Lung microvascular endothelial cell (primary cell): ENCODE results near the gene SH3RF3. TPM values are rescaled to one million over a fixed set of nuclear protein-coding genes. Genes with fewer than 3 reads are reported as not detected.

Experiments used
- DNase-seq, 2 donors: peaks; one replicate each; pipeline versions ENCODE4 v3.0.0 to v3.0.0-alpha.2; 2010; ENCODE audit warnings: low read depth in 2 of 2
- total RNA-seq: library from RNA; depleted of rRNA; stranded (reverse); fragments of >200 nt; gene quantifications from 2 replicates; pipeline ENCODE4 v1.2.1, GENCODE V29; 2014

The SH3RF3 gene
- total RNA-seq, 1 donor from 2014 or later: 7.3 TPM

GRCh38 chr2:109487871-109488655 lies 359.1 kb downstream of the SH3RF3 start:
- DNase-seq: no peak

- no peak for DNase-seq
Observed at GRCh38 chr2:109489296-109489695, 360.3 kb downstream of the SH3RF3 start.

- no peak for DNase-seq
Observed at GRCh38 chr2:109493176-109493935, 364.4 kb downstream of the SH3RF3 start.

GRCh38 chr2:109494351-109494750 lies 365.3 kb downstream of the SH3RF3 start:
- DNase-seq: no peak

- peak in 1 of 2 donors; percentile 93 for DNase-seq
Observed at GRCh38 chr2:109497463-109497862, 368.5 kb downstream of the SH3RF3 start.

- DNase-seq: peak in 1 of 2 donors; percentile 59
Observed at GRCh38 chr2:109497911-109498870, 369.2 kb downstream of the SH3RF3 start.

GRCh38 chr2:109498906-109499305 lies 369.9 kb downstream of the SH3RF3 start:
- no peak for DNase-seq

- DNase-seq: no peak
Observed at GRCh38 chr2:109499566-109499965, 370.6 kb downstream of the SH3RF3 start.

GRCh38 chr2:109500910-109501309 lies 371.9 kb downstream of the SH3RF3 start:
- DNase-seq: no peak

- DNase-seq: no peak
Observed at GRCh38 chr2:109501461-109501860, 372.5 kb downstream of the SH3RF3 start.

GRCh38 chr2:109503191-109503590 lies 374.2 kb downstream of the SH3RF3 start:
- DNase-seq: no peak

GRCh38 chr2:109507217-109507616 lies 378.2 kb downstream of the SH3RF3 start:
- DNase-seq: no peak

GRCh38 chr2:109507828-109508227 lies 378.8 kb downstream of the SH3RF3 start:
- DNase-seq: no peak

GRCh38 chr2:109508556-109508955 lies 379.6 kb downstream of the SH3RF3 start:
- peak in 1 of 2 donors; percentile 9 for DNase-seq

- peak; percentile 71 to 74 for DNase-seq
Observed at GRCh38 chr2:109510136-109511028, 381.4 kb downstream of the SH3RF3 start.

GRCh38 chr2:109511168-109511567 lies 382.2 kb downstream of the SH3RF3 start:
- no peak for DNase-seq

- no peak for DNase-seq
Observed at GRCh38 chr2:109512076-109512475, 383.1 kb downstream of the SH3RF3 start.

- no peak for DNase-seq
Observed at GRCh38 chr2:109513230-109513629, 384.2 kb downstream of the SH3RF3 start.

- peak in 1 of 2 donors; percentile 74 for DNase-seq
Observed at GRCh38 chr2:109513749-109514588, 385.0 kb downstream of the SH3RF3 start.

- DNase-seq: no peak
Observed at GRCh38 chr2:109514857-109515256, 385.9 kb downstream of the SH3RF3 start.
